CD4-positive, alpha-beta T cell treated with Interleukin-12 subunit alpha and Interleukin-12 subunit beta, for 1 hour (primary cell): ENCODE data around the gene IL1R2.
"Not testable (repeated sequence)": the region's sequence is repeated elsewhere in the genome, so short reads cannot be mapped to it uniquely, and the experiment has no call there.

Experiments
- DNase-seq: peaks from one replicate; pipeline ENCODE4 v3.0.0-alpha.2; 2020

The IL1R2 gene

GRCh38 chr2:102063941-102064678 lies 72.3 kb downstream of the IL1R2 start:
- no peak for DNase-seq

DNA sequence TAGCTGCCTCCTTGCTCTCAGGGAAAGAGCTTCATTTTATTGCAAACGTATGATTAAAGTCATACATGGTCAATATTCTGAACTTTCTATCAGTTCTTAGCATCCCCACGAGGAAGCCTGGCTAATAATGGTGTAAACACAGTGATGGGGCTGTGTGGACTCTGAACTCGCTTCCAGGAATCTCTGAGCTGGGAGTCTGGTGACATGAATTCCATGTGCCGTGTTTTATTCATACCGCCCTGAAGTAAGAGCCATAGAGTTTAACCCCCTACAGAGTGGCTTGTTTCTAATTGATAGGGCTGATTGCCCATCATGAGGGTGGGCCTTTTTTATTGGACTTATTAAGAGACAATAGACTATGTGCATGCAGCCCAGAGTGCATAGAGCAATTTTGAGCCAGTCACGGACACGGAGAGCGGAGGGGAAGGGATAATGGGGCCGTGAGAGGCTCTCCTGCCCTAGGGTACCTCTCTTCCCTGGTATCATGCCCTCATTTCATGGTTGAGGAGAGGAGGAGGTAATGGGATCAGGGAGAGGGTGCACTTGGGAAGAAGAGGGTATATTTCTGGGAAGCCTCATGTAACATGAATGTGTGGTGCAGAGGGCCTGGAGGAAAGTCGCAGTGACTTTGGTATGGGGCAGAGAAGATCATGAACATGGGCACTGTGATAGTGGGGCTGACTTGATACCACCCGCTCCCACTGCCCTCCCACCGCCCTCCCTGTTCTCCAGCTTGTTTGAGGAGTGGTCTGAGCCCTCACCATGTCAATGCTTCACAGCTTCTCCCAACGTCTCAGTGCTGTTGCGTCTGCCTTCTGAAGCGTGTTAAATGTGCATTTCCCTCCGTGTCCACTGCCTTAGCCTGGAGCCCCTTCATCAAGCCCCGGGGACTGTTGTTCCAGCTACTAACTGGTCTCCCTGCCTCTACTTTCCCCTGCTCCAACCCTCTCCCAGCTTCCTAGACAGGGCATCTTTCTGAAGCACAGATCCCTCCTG lies 73.2 kb downstream of the IL1R2 start:
- DNase-seq, result no peak

GRCh38 chr2:102065675-102066252 lies 74.0 kb downstream of the IL1R2 start:
- DNase-seq, result no peak

DNA sequence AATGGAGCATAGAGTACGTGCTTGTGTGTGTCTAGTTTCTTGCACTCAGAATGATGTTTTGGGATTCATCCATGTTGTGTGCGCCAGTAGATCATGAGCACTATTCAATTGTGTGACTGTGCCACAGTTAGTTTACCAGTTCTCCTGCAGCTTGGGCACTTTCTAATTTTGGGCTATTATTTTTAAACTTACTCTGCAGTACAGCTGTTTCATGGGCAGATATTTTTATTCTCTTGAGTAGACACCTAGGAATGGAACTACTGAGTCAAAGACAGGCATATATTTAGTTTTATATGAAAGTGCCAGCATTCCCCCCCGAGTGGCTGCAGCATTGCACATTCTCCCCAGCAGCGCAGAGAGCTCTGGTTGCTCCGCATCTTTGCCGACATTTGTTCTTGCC lies 74.8 kb downstream of the IL1R2 start:
- DNase-seq, result no peak

- not testable (repeated sequence) for DNase-seq
Observed at GRCh38 chr2:102068126-102068525, 76.4 kb downstream of the IL1R2 start.

- DNase-seq, result no peak
Observed at GRCh38 chr2:102069311-102069974, 77.7 kb downstream of the IL1R2 start.

- DNase-seq, result no peak
Observed at GRCh38 chr2:102070058-102070642, 78.4 kb downstream of the IL1R2 start.

DNA sequence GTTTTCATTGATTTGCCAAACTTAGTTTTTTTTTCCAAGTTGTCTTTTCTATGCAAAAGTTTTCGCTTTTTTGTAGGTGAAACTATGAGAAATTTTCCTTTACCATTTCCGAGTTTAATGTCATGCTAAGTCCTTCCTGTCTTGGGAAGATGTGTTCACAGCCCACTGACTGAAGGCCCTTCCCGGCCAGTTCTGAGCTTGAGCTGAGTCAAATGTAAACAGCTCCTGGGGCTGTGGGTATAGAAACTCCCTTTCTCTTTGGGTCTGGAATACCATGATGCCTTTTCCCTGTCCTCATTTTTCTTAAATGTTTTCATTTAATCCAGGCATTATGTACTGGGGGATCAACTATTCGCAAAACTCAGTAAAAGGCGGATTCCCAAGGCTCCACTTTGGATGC lies 81.0 kb downstream of the IL1R2 start:
- DNase-seq, result no peak

- no peak for DNase-seq
Observed at GRCh38 chr2:102073168-102073724, 81.5 kb downstream of the IL1R2 start.

DNA sequence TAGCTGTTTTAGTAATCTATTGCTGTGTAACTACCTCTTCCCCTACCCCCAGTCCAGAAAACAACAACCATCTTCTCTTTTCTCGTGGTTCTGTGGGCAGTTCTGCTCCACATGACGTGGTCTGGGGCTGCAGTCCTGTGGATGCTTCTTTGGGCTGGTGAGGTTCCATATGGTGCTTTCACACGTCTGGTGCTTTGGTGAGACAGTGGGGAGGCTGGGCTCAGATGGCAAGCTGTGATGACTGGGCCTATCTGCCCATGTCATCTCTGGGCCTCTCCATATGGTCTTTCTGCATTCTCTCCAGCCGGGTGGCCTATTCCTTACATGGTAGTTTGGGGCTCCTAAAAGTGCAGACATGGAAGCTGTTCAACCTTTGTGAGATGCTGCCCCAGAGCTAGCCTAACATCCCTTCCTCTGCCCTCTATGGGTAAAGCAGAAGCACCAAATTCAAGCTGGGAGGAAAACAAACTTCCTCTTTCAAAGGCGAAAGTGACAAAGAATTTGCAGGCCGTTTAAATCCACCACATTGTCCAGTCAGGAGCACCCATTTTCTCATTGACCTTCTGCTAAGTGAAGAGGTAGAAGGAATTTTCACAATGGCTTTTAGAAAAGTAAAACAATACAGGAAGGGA lies 82.5 kb downstream of the IL1R2 start:
- DNase-seq, result no peak

DNA sequence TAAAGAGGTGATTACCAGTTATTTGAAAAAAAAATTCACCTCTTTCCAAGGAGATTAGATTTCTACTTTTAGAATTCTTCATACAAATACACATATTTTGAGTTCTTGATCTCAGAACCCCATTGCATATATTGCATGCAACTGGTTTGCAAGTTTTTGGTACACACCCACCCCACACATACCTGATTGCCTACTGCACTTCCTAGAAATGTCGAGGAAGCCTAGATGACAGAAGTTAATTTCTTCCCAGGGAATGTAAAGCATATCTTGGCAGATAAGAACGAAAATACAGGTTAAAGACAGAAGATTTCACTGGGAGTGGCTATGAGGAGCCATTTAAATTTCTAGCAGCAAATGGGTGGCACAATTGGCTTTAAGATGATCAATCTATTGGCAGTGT lies 83.7 kb downstream of the IL1R2 start:
- no peak for DNase-seq

DNA sequence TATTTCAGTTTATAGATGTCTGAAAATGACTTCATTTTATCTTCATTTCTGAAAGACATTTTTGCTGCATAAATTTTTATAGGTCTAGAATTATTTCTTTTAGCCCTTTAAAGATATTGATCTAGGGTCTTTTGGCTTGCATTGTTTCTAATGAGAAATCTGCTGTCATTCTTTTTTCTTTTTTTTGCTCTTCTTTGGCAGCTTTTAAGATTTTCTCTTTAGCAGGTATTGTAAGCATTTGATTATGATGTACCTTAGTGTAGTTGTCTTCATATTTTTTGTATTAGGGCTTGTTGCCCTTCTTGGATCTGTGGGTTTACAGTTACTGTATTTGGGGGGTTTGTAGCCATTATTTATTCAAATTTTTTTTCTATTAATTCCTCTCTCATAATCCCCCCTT lies 84.8 kb downstream of the IL1R2 start:
- DNase-seq, result no peak
